ENCODE measurements around the gene IRF3. TPM values are rescaled to one million over a fixed set of nuclear protein-coding genes. Genes with fewer than 3 reads are reported as not detected.

The IRF3 gene
- total RNA-seq, 4 donors from 2014 or later = 61.3 to 164 (median 81.0) TPM

DNA sequence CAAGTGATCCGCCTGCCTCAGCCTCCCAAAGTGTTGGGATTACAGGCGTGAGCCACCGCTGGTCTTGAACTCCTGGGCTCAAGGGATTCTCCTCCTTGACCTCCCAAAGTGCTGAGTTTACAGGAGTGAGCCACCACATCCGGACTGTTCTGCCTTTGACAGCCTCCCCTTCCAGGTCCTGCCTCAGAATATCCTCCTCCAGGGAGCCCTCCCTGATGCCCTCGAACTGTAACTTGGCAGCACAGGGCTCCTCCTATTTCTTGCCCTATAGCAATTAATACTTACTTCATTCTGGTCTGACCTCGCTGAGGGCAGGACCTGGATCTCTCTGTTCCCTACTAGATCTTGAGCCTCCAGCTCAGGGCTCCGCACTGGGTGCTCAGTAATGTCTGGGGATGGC lies 31.2 kb upstream of the IRF3 start:
- WGBS = 97% methylated on average over 7 of the region's 7 CpGs

GRCh38 chr19:49696115-49696514 lies 30.5 kb upstream of the IRF3 start:
- no peaks in the 10 kb centered on the region for H3K9me3 ChIP-seq
- TF ChIP-seq POLR2A (IDR thresholded peaks at IDR 0.05) = no peak
- TF ChIP-seq, protein P1, sequence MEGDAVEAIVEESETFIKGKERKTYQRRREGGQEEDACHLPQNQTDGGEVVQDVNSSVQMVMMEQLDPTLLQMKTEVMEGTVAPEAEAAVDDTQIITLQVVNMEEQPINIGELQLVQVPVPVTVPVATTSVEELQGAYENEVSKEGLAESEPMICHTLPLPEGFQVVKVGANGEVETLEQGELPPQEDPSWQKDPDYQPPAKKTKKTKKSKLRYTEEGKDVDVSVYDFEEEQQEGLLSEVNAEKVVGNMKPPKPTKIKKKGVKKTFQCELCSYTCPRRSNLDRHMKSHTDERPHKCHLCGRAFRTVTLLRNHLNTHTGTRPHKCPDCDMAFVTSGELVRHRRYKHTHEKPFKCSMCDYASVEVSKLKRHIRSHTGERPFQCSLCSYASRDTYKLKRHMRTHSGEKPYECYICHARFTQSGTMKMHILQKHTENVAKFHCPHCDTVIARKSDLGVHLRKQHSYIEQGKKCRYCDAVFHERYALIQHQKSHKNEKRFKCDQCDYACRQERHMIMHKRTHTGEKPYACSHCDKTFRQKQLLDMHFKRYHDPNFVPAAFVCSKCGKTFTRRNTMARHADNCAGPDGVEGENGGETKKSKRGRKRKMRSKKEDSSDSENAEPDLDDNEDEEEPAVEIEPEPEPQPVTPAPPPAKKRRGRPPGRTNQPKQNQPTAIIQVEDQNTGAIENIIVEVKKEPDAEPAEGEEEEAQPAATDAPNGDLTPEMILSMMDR (IDR thresholded peaks at IDR 0.05) = no peak
- TF ChIP-seq POLR2AphosphoS5 (IDR thresholded peaks at IDR 0.05) = no peak
- WGBS = 79% methylated on average over 6 of the region's 6 CpGs
- no peak for DNase-seq (ENCODE audit: low spot score in 2 of 2)
- no peaks in the 10 kb centered on the region for H3K36me3 ChIP-seq
- H3K27ac ChIP-seq = no peak overlapping the region
- H3K27me3 ChIP-seq = no peaks in the 10 kb centered on the region
- H3K4me1 ChIP-seq = peaks cover 6% of the 10 kb centered on the region
- H3K4me3 ChIP-seq = no peak overlapping the region

More for the DNA sequence above, 31.2 kb upstream of the IRF3 start:
- no peak overlapping the region for H3K4me3 ChIP-seq
- H3K4me1 ChIP-seq = no peaks in the 10 kb centered on the region
- no peak overlapping the region for H3K27ac ChIP-seq
- no peaks in the 10 kb centered on the region for H3K36me3 ChIP-seq
- TF ChIP-seq, protein P1 (IDR thresholded peaks at IDR 0.05) = no peak
- no peak for TF ChIP-seq POLR2AphosphoS5 (IDR thresholded peaks at IDR 0.05)
- no peak for TF ChIP-seq POLR2A (IDR thresholded peaks at IDR 0.05)
- no peak for TF ChIP-seq EP300 (IDR thresholded peaks at IDR 0.05)
- DNase-seq (ENCODE audit: low spot score in 2 of 2) = no peak
- H3K9me3 ChIP-seq = no peaks in the 10 kb centered on the region
- peaks cover 3% of the 10 kb centered on the region for H3K27me3 ChIP-seq

DNA sequence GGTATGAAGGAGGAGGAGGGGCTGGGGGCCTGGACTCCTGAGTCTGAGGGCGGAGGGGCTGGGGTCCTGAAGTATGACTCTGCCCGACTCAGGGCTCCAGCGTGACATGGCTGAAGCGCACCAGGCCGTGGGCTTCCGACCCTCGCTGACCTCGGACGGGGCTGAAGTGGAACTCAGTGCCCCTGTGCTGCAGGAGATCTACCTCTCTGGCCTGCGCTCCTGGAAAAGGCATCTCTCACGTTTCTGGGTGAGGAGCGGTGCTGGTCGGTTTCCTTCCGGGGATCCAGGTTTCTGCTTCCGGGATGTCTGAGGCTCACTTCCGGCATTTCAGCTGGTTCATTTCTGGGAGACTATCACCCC lies 26.5 kb upstream of the IRF3 start:
- no peak overlapping the region for H3K27ac ChIP-seq
- H3K4me1 ChIP-seq = peaks cover 27% of the 10 kb centered on the region
- peaks cover 1% of the 10 kb centered on the region for H3K36me3 ChIP-seq
- no peak overlapping the region for H3K4me3 ChIP-seq
- H3K27me3 ChIP-seq = no peaks in the 10 kb centered on the region
- no peaks in the 10 kb centered on the region for H3K9me3 ChIP-seq
- TF ChIP-seq POLR2AphosphoS5 (IDR thresholded peaks at IDR 0.05) = no peak
- TF ChIP-seq, protein P1 (IDR thresholded peaks at IDR 0.05) = no peak
- TF ChIP-seq POLR2A (IDR thresholded peaks at IDR 0.05) = no peak
- no peak for TF ChIP-seq EP300 (IDR thresholded peaks at IDR 0.05)
- WGBS = 77% methylated on average over 16 of the region's 16 CpGs
- no peak for DNase-seq (ENCODE audit: low spot score in 2 of 2)

- WGBS = 34% methylated on average over 21 of the region's 39 CpGs
- H3K27ac ChIP-seq = no peak overlapping the region
These were observed 25.8 kb upstream of the IRF3 start for GRCh38 chr19:49691243-49692146.

More at GRCh38 chr19:49691243-49692146, 25.8 kb upstream of the IRF3 start:
- Histone ChIP-seq H3K36me3 (peaks cover 8% of the 10 kb centered on the region), H3K9me3 (no peaks in the 10 kb centered on the region), H3K4me1 (peaks cover 27% of the 10 kb centered on the region), H3K4me3 (peak overlapping the region; percentile 57), H3K27me3 (no peaks in the 10 kb centered on the region)
- peak in 1 of 2 donors; percentile 79 for DNase-seq (ENCODE audit: low spot score in 2 of 2)
- TF ChIP-seq EP300 (IDR thresholded peaks at IDR 0.05) = no peak
- TF ChIP-seq, protein P1 (IDR thresholded peaks at IDR 0.05) = no peak
- TF ChIP-seq POLR2A (IDR thresholded peaks at IDR 0.05) = no peak
- TF ChIP-seq POLR2AphosphoS5 (IDR thresholded peaks at IDR 0.05) = no peak
